ENCODE measurements around the gene CST9L.

DNA sequence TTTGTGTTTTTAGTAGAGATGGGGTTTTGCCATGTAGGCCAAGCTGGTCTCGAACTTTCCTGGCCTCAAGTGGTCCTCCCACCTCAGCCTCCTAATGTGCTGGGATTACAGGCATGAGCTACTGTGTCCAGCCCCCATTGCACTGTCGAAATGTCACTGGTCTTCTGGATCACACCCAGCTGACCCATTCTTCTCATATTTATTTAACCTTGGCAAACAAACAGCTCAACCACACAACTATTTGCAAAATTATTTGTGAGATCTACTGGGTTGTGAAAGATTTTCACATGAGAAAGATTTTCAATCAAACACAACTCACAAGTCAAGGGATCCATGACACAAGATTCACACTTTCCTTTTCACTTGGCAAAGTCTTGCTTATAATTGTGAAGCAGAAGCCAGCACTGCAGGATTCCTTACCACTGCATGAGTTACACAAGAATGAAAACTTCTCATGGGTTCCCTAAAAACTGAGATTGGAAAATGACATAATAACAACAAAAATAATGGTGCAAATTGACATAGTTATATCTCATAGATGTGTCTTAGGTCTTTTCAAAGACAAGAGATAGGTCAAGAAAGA lies 2.0 kb upstream of the CST9L start:
- TF ChIP-seq, protein P1, sequence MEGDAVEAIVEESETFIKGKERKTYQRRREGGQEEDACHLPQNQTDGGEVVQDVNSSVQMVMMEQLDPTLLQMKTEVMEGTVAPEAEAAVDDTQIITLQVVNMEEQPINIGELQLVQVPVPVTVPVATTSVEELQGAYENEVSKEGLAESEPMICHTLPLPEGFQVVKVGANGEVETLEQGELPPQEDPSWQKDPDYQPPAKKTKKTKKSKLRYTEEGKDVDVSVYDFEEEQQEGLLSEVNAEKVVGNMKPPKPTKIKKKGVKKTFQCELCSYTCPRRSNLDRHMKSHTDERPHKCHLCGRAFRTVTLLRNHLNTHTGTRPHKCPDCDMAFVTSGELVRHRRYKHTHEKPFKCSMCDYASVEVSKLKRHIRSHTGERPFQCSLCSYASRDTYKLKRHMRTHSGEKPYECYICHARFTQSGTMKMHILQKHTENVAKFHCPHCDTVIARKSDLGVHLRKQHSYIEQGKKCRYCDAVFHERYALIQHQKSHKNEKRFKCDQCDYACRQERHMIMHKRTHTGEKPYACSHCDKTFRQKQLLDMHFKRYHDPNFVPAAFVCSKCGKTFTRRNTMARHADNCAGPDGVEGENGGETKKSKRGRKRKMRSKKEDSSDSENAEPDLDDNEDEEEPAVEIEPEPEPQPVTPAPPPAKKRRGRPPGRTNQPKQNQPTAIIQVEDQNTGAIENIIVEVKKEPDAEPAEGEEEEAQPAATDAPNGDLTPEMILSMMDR (conservative IDR thresholded peaks at IDR 0.05; ENCODE audit: low read depth, low read length): no peak
- no peak for TF ChIP-seq EZH2 (IDR thresholded peaks at IDR 0.05; ENCODE audit: borderline replicate concordance, low read depth, low read length, poor library complexity, severe bottlenecking)
